Measurements from ENCODE around the gene TYW3.

The TYW3 gene

GRCh38 chr1:74732960-74733603 is at the start of gene TYW3, which contains the start of gene CRYZ:
TSS of gene TYW3 (plus strand) at chr1:74733152. CDS start at chr1:74733245, 93 bp downstream.
TSS of gene CRYZ (minus strand) at chr1:74733050. CDS start at chr1:74724821, 8,229 bp downstream.
- peak; percentile 82 for DNase-seq

- no peak for DNase-seq
Observed at GRCh38 chr1:74683656-74684055, 49.3 kb upstream of the TYW3 start.

GRCh38 chr1:74684301-74684700 is 48.7 kb upstream of the TYW3 start:
- no peak for DNase-seq

- no peak for DNase-seq
Observed at GRCh38 chr1:74686928-74687327, 46.0 kb upstream of the TYW3 start.

- no peak for DNase-seq
Observed at GRCh38 chr1:74689621-74690363, 43.2 kb upstream of the TYW3 start.

- DNase-seq: no peak
Observed at GRCh38 chr1:74690364-74690696, 42.6 kb upstream of the TYW3 start.

- DNase-seq: no peak
Observed at GRCh38 chr1:74690909-74691308, 42.0 kb upstream of the TYW3 start.

- no peak for DNase-seq
Observed at GRCh38 chr1:74693473-74693872, 39.5 kb upstream of the TYW3 start.

GRCh38 chr1:74697832-74698231 is 35.1 kb upstream of the TYW3 start:
- DNase-seq: no peak

- DNase-seq: no peak
Observed at GRCh38 chr1:74699331-74699730, 33.6 kb upstream of the TYW3 start.

- no peak for DNase-seq
Observed at GRCh38 chr1:74703386-74704182, 29.4 kb upstream of the TYW3 start.

GRCh38 chr1:74712881-74713280 is 20.1 kb upstream of the TYW3 start:
- DNase-seq: no peak

GRCh38 chr1:74713849-74714248 is 19.1 kb upstream of the TYW3 start:
- no peak for DNase-seq

GRCh38 chr1:74714429-74715235 is 18.3 kb upstream of the TYW3 start:
- no peak for DNase-seq

- no peak for DNase-seq
Observed at GRCh38 chr1:74715236-74715502, 17.8 kb upstream of the TYW3 start.

GRCh38 chr1:74715806-74716205 is 17.1 kb upstream of the TYW3 start:
- no peak for DNase-seq

GRCh38 chr1:74716822-74717221 is 16.1 kb upstream of the TYW3 start:
- DNase-seq: no peak

GRCh38 chr1:74717626-74718025 is 15.3 kb upstream of the TYW3 start:
- DNase-seq: no peak

- DNase-seq: no peak
Observed at GRCh38 chr1:74726063-74726462, 6.9 kb upstream of the TYW3 start.

GRCh38 chr1:74728736-74729135 is 4.2 kb upstream of the TYW3 start:
- DNase-seq: no peak

- no peak for DNase-seq
Observed at GRCh38 chr1:74729741-74730478, 3.0 kb upstream of the TYW3 start.

- DNase-seq: no peak
Observed at GRCh38 chr1:74731399-74732052, 1.4 kb upstream of the TYW3 start.

Data from activated T-cell treated with anti-CD3 and anti-CD28 coated beads, Interleukin-2, amount 50 U/mL, for 1 hour (primary cell).